ENCODE measurements around the gene FKBP8.
"Not testable (repeated sequence)": the region's sequence is repeated elsewhere in the genome, so short reads cannot be mapped to it uniquely, and the experiment has no call there.

FKBP8 gene

GRCh38 chr19:18541992-18542940 lies 1.1 kb downstream of the FKBP8 start:
- DNase-seq, result no peak
- ATAC-seq (replicated peaks), result no peak
- Mint-ChIP-seq H3K27me3 (no peaks in the 10 kb centered on the region), H3K27ac (peak overlapping the region; percentile 97 to 98), H3K4me1 (ENCODE audit: low read depth in 2 of 2) (peaks cover 18 to 22% of the 10 kb centered on the region in 2 donors), H3K9me3 (no peaks in the 10 kb centered on the region), H3K4me3 (peak overlapping the region; percentile 95 to 97), H3K36me3 (ENCODE audit: insufficient read depth) (peaks cover 38% of the 10 kb centered on the region)

GRCh38 chr19:18541258-18541991 lies 1.9 kb downstream of the FKBP8 start:
- Mint-ChIP-seq H3K36me3 (ENCODE audit: insufficient read depth) (peaks cover 38% of the 10 kb centered on the region), H3K4me1 (ENCODE audit: low read depth in 2 of 2) (peaks cover 18 to 25% of the 10 kb centered on the region in 2 donors), H3K4me3 (peak overlapping the region in 1 of 2 donors; percentile 97), H3K27ac (peak overlapping the region; percentile 64 to 97), H3K9me3 (no peaks in the 10 kb centered on the region), H3K27me3 (no peaks in the 10 kb centered on the region)
- ATAC-seq (replicated peaks) (no peak), DNase-seq (no peak)

GRCh38 chr19:18540200-18540599 lies 3.2 kb downstream of the FKBP8 start:
- peaks cover 18 to 25% of the 10 kb centered on the region in 2 donors for H3K4me1 Mint-ChIP-seq (ENCODE audit: low read depth in 2 of 2)
- H3K36me3 Mint-ChIP-seq (ENCODE audit: insufficient read depth), result peaks cover 38% of the 10 kb centered on the region
- not testable (repeated sequence) for DNase-seq; ATAC-seq (replicated peaks); H3K4me3 Mint-ChIP-seq; H3K9me3 Mint-ChIP-seq; H3K27me3 Mint-ChIP-seq
- peak overlapping the region; percentile 32 to 46 for H3K27ac Mint-ChIP-seq

- no peaks in the 10 kb centered on the region for H3K27me3 Mint-ChIP-seq
- H3K36me3 Mint-ChIP-seq (ENCODE audit: insufficient read depth), result peaks cover 36% of the 10 kb centered on the region
- H3K4me1 Mint-ChIP-seq (ENCODE audit: low read depth in 2 of 2), result peaks cover 17 to 23% of the 10 kb centered on the region in 2 donors
- H3K27ac Mint-ChIP-seq, result no peak overlapping the region
- no peaks in the 10 kb centered on the region for H3K9me3 Mint-ChIP-seq
- ATAC-seq (replicated peaks), result no peak
- no peak overlapping the region for H3K4me3 Mint-ChIP-seq
- no peak for DNase-seq
These were observed 4.0 kb downstream of the FKBP8 start for GRCh38 chr19:18539372-18539771.

GRCh38 chr19:18538115-18538514 lies 5.3 kb downstream of the FKBP8 start:
- ATAC-seq (replicated peaks) (no peak), DNase-seq (no peak)
- Mint-ChIP-seq H3K27me3 (no peaks in the 10 kb centered on the region), H3K9me3 (no peaks in the 10 kb centered on the region), H3K4me1 (ENCODE audit: low read depth in 2 of 2) (peaks cover 12 to 15% of the 10 kb centered on the region in 2 donors), H3K36me3 (ENCODE audit: insufficient read depth) (peaks cover 34% of the 10 kb centered on the region), H3K27ac (peak overlapping the region in 1 of 2 donors; percentile 41), H3K4me3 (no peak overlapping the region)

GRCh38 chr19:18537431-18537830 lies 5.9 kb downstream of the FKBP8 start:
- ATAC-seq (replicated peaks) (no peak), DNase-seq (no peak)
- Mint-ChIP-seq H3K27me3 (no peaks in the 10 kb centered on the region), H3K36me3 (ENCODE audit: insufficient read depth) (peaks cover 36% of the 10 kb centered on the region), H3K4me1 (ENCODE audit: low read depth in 2 of 2) (peaks cover 9 to 12% of the 10 kb centered on the region in 2 donors), H3K9me3 (no peaks in the 10 kb centered on the region), H3K4me3 (no peak overlapping the region), H3K27ac (no peak overlapping the region)

GRCh38 chr19:18536475-18536874 lies 6.9 kb downstream of the FKBP8 start:
- no peak for DNase-seq
- Mint-ChIP-seq H3K4me1 (ENCODE audit: low read depth in 2 of 2) (peaks cover 3 to 6% of the 10 kb centered on the region in 2 donors), H3K36me3 (ENCODE audit: insufficient read depth) (peaks cover 31% of the 10 kb centered on the region), H3K9me3 (no peaks in the 10 kb centered on the region), H3K4me3 (no peak overlapping the region), H3K27ac (no peak overlapping the region), H3K27me3 (no peaks in the 10 kb centered on the region)
- no peak for ATAC-seq (replicated peaks)

- Mint-ChIP-seq H3K9me3 (no peaks in the 10 kb centered on the region), H3K36me3 (ENCODE audit: insufficient read depth) (peaks cover 9% of the 10 kb centered on the region), H3K4me3 (no peak overlapping the region), H3K4me1 (ENCODE audit: low read depth in 2 of 2) (peaks cover 3% of the 10 kb centered on the region in 2 donors), H3K27ac (no peak overlapping the region), H3K27me3 (no peaks in the 10 kb centered on the region)
- DNase-seq (no peak), ATAC-seq (replicated peaks) (no peak)
These were observed 10.3 kb downstream of the FKBP8 start for GRCh38 chr19:18533058-18533457.

GRCh38 chr19:18532168-18532890 lies 11.0 kb downstream of the FKBP8 start:
- Mint-ChIP-seq H3K4me1 (ENCODE audit: low read depth in 2 of 2) (peaks cover 3% of the 10 kb centered on the region in 2 donors), H3K27me3 (no peaks in the 10 kb centered on the region), H3K9me3 (no peaks in the 10 kb centered on the region), H3K36me3 (ENCODE audit: insufficient read depth) (peaks cover 9% of the 10 kb centered on the region), H3K4me3 (no peak overlapping the region), H3K27ac (peak overlapping the region in 1 of 2 donors; percentile 42)
- ATAC-seq (replicated peaks), result no peak
- DNase-seq, result no peak

- H3K36me3 Mint-ChIP-seq (ENCODE audit: insufficient read depth), result peaks cover 9% of the 10 kb centered on the region
- H3K4me3 Mint-ChIP-seq, result no peak overlapping the region
- no peaks in the 10 kb centered on the region for H3K9me3 Mint-ChIP-seq
- DNase-seq, result no peak
- peaks cover under 1 to 3% of the 10 kb centered on the region in 2 donors for H3K4me1 Mint-ChIP-seq (ENCODE audit: low read depth in 2 of 2)
- no peaks in the 10 kb centered on the region for H3K27me3 Mint-ChIP-seq
- ATAC-seq (replicated peaks), result no peak
- H3K27ac Mint-ChIP-seq, result no peak overlapping the region
These were observed 11.9 kb downstream of the FKBP8 start for GRCh38 chr19:18531485-18531884.

GRCh38 chr19:18529782-18530181 lies 13.6 kb downstream of the FKBP8 start:
- H3K4me1 Mint-ChIP-seq (ENCODE audit: low read depth in 2 of 2), result peaks cover 0 to 3% of the 10 kb centered on the region in 2 donors
- DNase-seq (no peak), ATAC-seq (replicated peaks) (no peak)
- H3K27ac Mint-ChIP-seq, result no peak overlapping the region
- peaks cover 9% of the 10 kb centered on the region for H3K36me3 Mint-ChIP-seq (ENCODE audit: insufficient read depth)
- H3K4me3 Mint-ChIP-seq, result no peak overlapping the region
- H3K27me3 Mint-ChIP-seq, result no peaks in the 10 kb centered on the region
- H3K9me3 Mint-ChIP-seq, result no peaks in the 10 kb centered on the region

GRCh38 chr19:18526316-18526715 lies 17.1 kb downstream of the FKBP8 start:
- H3K36me3 Mint-ChIP-seq (ENCODE audit: insufficient read depth), result peaks cover 14% of the 10 kb centered on the region

GRCh38 chr19:18523841-18524240 lies 19.5 kb downstream of the FKBP8 start:
- H3K4me3 Mint-ChIP-seq, result peak overlapping the region; percentile 89 to 91
- ATAC-seq (replicated peaks) (no peak), DNase-seq (no peak)
- H3K4me1 Mint-ChIP-seq (ENCODE audit: low read depth in 2 of 2), result peaks cover 17 to 21% of the 10 kb centered on the region in 2 donors
- H3K27me3 Mint-ChIP-seq, result no peaks in the 10 kb centered on the region
- peaks cover 32% of the 10 kb centered on the region for H3K36me3 Mint-ChIP-seq (ENCODE audit: insufficient read depth)
- no peaks in the 10 kb centered on the region for H3K9me3 Mint-ChIP-seq
- H3K27ac Mint-ChIP-seq, result peak overlapping the region in 1 of 2 donors; percentile 97

More at GRCh38 chr19:18526316-18526715, 17.1 kb downstream of the FKBP8 start:
- no peak overlapping the region for H3K27ac Mint-ChIP-seq
- H3K27me3 Mint-ChIP-seq, result no peaks in the 10 kb centered on the region
- no peak for DNase-seq
- no peaks in the 10 kb centered on the region for H3K9me3 Mint-ChIP-seq
- H3K4me1 Mint-ChIP-seq (ENCODE audit: low read depth in 2 of 2), result peaks cover 0 to 1% of the 10 kb centered on the region in 2 donors
- no peak overlapping the region for H3K4me3 Mint-ChIP-seq
- ATAC-seq (replicated peaks), result no peak

Measured in effector memory CD8-positive, alpha-beta T cell (primary cell).